Measurements from ENCODE around the gene BOK. TPM values are rescaled to one million over a fixed set of nuclear protein-coding genes. Genes with fewer than 3 reads are reported as not detected.
"Not testable (repeated sequence)": the region's sequence is repeated elsewhere in the genome, so short reads cannot be mapped to it uniquely, and the experiment has no call there.

Gene BOK
- total RNA-seq, 5 donors from 2014 or later (not counting 1 experiment from before 2014, with no cell fraction given) = 0.20 to 0.89 (median 0.35) TPM; not detected in 2

DNA sequence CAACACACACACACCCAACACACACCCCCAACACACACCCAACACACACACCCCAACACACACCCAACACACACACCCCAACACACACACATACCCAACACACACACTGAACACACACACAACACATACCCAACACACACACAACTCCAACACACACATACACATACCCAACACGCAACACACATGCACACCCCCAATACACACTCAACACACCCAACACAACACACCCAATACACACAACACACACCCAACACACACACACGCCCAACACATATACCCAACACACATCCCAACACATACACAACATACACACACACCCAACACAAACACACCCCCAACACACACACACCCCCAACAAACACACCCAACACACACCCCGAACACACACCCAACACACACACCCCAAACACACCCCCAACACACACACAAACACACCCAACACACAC lies 42.0 kb upstream of the BOK start:
- no peak for ATAC-seq (replicated peaks in 1 of 4)
- H3K27ac ChIP-seq (ENCODE audit: low read length) = no peak overlapping the region
- H3K4me3 ChIP-seq (ENCODE audit: control insufficient read depth in 1 of 2, extremely low read depth in 1 of 2, low read length in 1 of 2) = no peak overlapping the region
- Mint-ChIP-seq H3K27me3 (peaks cover 5 to 6% of the 10 kb centered on the region in 2 donors), H3K27ac (no peak overlapping the region), H3K9me3 (peaks cover 0 to 7% (median 0%) of the 10 kb centered on the region in 3 donors), H3K4me1 (peaks cover 0 to 17% (median 14%) of the 10 kb centered on the region in 3 donors), H3K4me3 (no peak overlapping the region), H3K36me3 (no peaks in the 10 kb centered on the region)
- no peaks in the 10 kb centered on the region for H3K9me3 ChIP-seq
- H3K4me1 ChIP-seq (ENCODE audit: control insufficient read depth in 1 of 2, extremely low read depth in 1 of 2, insufficient read depth in 2 of 2, low read length in 2 of 2) = peaks cover 3% of the 10 kb centered on the region in 2 experiments
- no peaks in the 10 kb centered on the region for H3K36me3 ChIP-seq (ENCODE audit: control insufficient read depth in 2 of 2, extremely low read depth in 1 of 2, insufficient read depth in 1 of 2, low read length in 1 of 2)
- CTCF ChIA-PET = interaction anchor here in 1 of 2 donors (0.8 kb wide), 1 partner anchor 58 kb away, joined by 3 read pairs; no protein-coding TSS in a partner anchor
- H3K27me3 ChIP-seq (replicated peaks in 1 of 2; ENCODE audit: control insufficient read depth in 2 of 2, extremely low read depth in 1 of 2, insufficient read depth in 2 of 2, low read length in 1 of 2) = peaks cover 0 to 19% of the 10 kb centered on the region in 2 experiments
- DNase-seq = no peak
- 96% methylated on average over 3 of the region's 3 CpGs for WGBS (ENCODE audit: insufficient coverage)
- POLR2A ChIA-PET = no interaction called here

DNA sequence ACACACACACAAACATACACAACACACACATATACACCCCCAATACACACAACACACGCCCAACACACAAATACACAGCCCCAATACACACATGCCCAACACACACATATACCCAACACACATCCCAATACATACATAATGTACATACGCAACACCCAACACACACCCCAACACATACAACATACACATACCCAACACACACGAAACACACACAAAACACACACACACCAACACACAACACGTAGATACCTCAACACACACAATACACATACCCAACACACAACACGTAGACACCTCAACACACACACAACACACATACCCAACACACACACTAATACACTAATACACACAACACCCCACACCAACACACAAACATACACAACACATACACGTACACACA lies 41.2 kb upstream of the BOK start:
- no peaks in the 10 kb centered on the region for H3K36me3 Mint-ChIP-seq
- DNase-seq (no peak), ATAC-seq (replicated peaks in 1 of 4) (no peak)
- H3K27ac Mint-ChIP-seq = no peak overlapping the region
- ChIA-PET POLR2A (no interaction called here), CTCF (no interaction called here)
- Histone ChIP-seq H3K36me3 (ENCODE audit: control insufficient read depth in 2 of 2, extremely low read depth in 1 of 2, insufficient read depth in 1 of 2, low read length in 1 of 2) (no peaks in the 10 kb centered on the region), H3K27me3 (replicated peaks in 1 of 2; ENCODE audit: control insufficient read depth in 2 of 2, extremely low read depth in 1 of 2, insufficient read depth in 2 of 2, low read length in 1 of 2) (peaks cover 0 to 22% of the 10 kb centered on the region in 2 experiments), H3K9me3 (no peaks in the 10 kb centered on the region), H3K4me1 (ENCODE audit: control insufficient read depth in 1 of 2, extremely low read depth in 1 of 2, insufficient read depth in 2 of 2, low read length in 2 of 2) (peaks cover 3% of the 10 kb centered on the region in 2 experiments), H3K27ac (ENCODE audit: low read length) (no peak overlapping the region), H3K4me3 (ENCODE audit: control insufficient read depth in 1 of 2, extremely low read depth in 1 of 2, low read length in 1 of 2) (no peak overlapping the region)
- peaks cover 5 to 6% of the 10 kb centered on the region in 2 donors for H3K27me3 Mint-ChIP-seq
- WGBS (ENCODE audit: insufficient coverage) = 87% methylated on average over 6 of the region's 6 CpGs
- no peak overlapping the region for H3K4me3 Mint-ChIP-seq
- peaks cover 0 to 17% (median 14%) of the 10 kb centered on the region in 3 donors for H3K4me1 Mint-ChIP-seq
- H3K9me3 Mint-ChIP-seq = peaks cover 0 to 7% (median 0%) of the 10 kb centered on the region in 3 donors

GRCh38 chr2:241519669-241520068 lies 38.9 kb upstream of the BOK start:
- Histone ChIP-seq H3K4me1 (ENCODE audit: control insufficient read depth in 1 of 2, extremely low read depth in 1 of 2, insufficient read depth in 2 of 2, low read length in 2 of 2) (peaks cover 3% of the 10 kb centered on the region in 2 experiments), H3K9me3 (no peaks in the 10 kb centered on the region), H3K27ac (ENCODE audit: low read length) (no peak overlapping the region), H3K36me3 (ENCODE audit: control insufficient read depth in 2 of 2, extremely low read depth in 1 of 2, insufficient read depth in 1 of 2, low read length in 1 of 2) (no peaks in the 10 kb centered on the region), H3K27me3 (replicated peaks in 1 of 2; ENCODE audit: control insufficient read depth in 2 of 2, extremely low read depth in 1 of 2, insufficient read depth in 2 of 2, low read length in 1 of 2) (peaks cover 0 to 30% of the 10 kb centered on the region in 2 experiments), H3K4me3 (ENCODE audit: control insufficient read depth in 1 of 2, extremely low read depth in 1 of 2, low read length in 1 of 2) (no peak overlapping the region)
- H3K4me3 Mint-ChIP-seq = no peak overlapping the region
- ChIA-PET CTCF (no interaction called here), POLR2A (no interaction called here)
- H3K27me3 Mint-ChIP-seq = peaks cover 5 to 9% of the 10 kb centered on the region in 2 donors
- H3K36me3 Mint-ChIP-seq = no peaks in the 10 kb centered on the region
- no peak overlapping the region for H3K27ac Mint-ChIP-seq
- no peak for ATAC-seq (replicated peaks in 1 of 4)
- 82% methylated on average over 4 of the region's 11 CpGs for WGBS (ENCODE audit: insufficient coverage)
- no peak for DNase-seq
- peaks cover 0 to 17% (median 14%) of the 10 kb centered on the region in 3 donors for H3K4me1 Mint-ChIP-seq
- peaks cover 0 to 7% (median 0%) of the 10 kb centered on the region in 3 donors for H3K9me3 Mint-ChIP-seq

- H3K27ac ChIP-seq (ENCODE audit: low read length) = no peak overlapping the region
- H3K9me3 Mint-ChIP-seq = peaks cover 1 to 18% (median 5%) of the 10 kb centered on the region in 3 donors
- H3K4me3 Mint-ChIP-seq = no peak overlapping the region
- peaks cover 0 to 30% of the 10 kb centered on the region in 2 experiments for H3K27me3 ChIP-seq (replicated peaks in 1 of 2; ENCODE audit: control insufficient read depth in 2 of 2, extremely low read depth in 1 of 2, insufficient read depth in 2 of 2, low read length in 1 of 2)
- DNase-seq = no peak
- WGBS (ENCODE audit: insufficient coverage) = no CpG with 5 or more reads among the region's 5 CpGs
- peaks cover 3% of the 10 kb centered on the region in 2 experiments for H3K4me1 ChIP-seq (ENCODE audit: control insufficient read depth in 1 of 2, extremely low read depth in 1 of 2, insufficient read depth in 2 of 2, low read length in 2 of 2)
- CTCF ChIA-PET = no interaction called here
- H3K36me3 Mint-ChIP-seq = no peaks in the 10 kb centered on the region
- H3K4me3 ChIP-seq (ENCODE audit: control insufficient read depth in 1 of 2, extremely low read depth in 1 of 2, low read length in 1 of 2) = no peak overlapping the region
- POLR2A ChIA-PET = no interaction called here
- peaks cover 5 to 9% of the 10 kb centered on the region in 2 donors for H3K27me3 Mint-ChIP-seq
- H3K36me3 ChIP-seq (ENCODE audit: control insufficient read depth in 2 of 2, extremely low read depth in 1 of 2, insufficient read depth in 1 of 2, low read length in 1 of 2) = no peaks in the 10 kb centered on the region
- H3K27ac Mint-ChIP-seq = no peak overlapping the region
- H3K9me3 ChIP-seq = no peaks in the 10 kb centered on the region
- H3K4me1 Mint-ChIP-seq = peaks cover 0 to 5% (median 0%) of the 10 kb centered on the region in 3 donors
- ATAC-seq (replicated peaks in 1 of 4) = no peak
Measured at GRCh38 chr2:241522477-241522876, 36.1 kb upstream of the BOK start.

GRCh38 chr2:241525818-241526780 lies 32.4 kb upstream of the BOK start:
- H3K4me3 ChIP-seq (ENCODE audit: control insufficient read depth in 1 of 2, extremely low read depth in 1 of 2, low read length in 1 of 2); H3K36me3 ChIP-seq (ENCODE audit: control insufficient read depth in 2 of 2, extremely low read depth in 1 of 2, insufficient read depth in 1 of 2, low read length in 1 of 2); H3K4me1 ChIP-seq (ENCODE audit: control insufficient read depth in 1 of 2, extremely low read depth in 1 of 2, insufficient read depth in 2 of 2, low read length in 2 of 2); H3K9me3 ChIP-seq; H3K4me1 Mint-ChIP-seq; H3K27ac ChIP-seq (ENCODE audit: low read length); CTCF ChIA-PET; POLR2A ChIA-PET; ATAC-seq (replicated peaks in 1 of 4); DNase-seq; H3K27ac Mint-ChIP-seq; H3K4me3 Mint-ChIP-seq; H3K27me3 Mint-ChIP-seq; H3K36me3 Mint-ChIP-seq: not testable (repeated sequence)
- peaks cover 0 to 22% of the 10 kb centered on the region in 2 experiments for H3K27me3 ChIP-seq (replicated peaks in 1 of 2; ENCODE audit: control insufficient read depth in 2 of 2, extremely low read depth in 1 of 2, insufficient read depth in 2 of 2, low read length in 1 of 2)
- WGBS (ENCODE audit: insufficient coverage) = 91% methylated on average over 18 of the region's 31 CpGs
- H3K9me3 Mint-ChIP-seq = peaks cover 0 to 18% (median 5%) of the 10 kb centered on the region in 3 donors

GRCh38 chr2:241530571-241530970 lies 28.0 kb upstream of the BOK start:
- no peaks in the 10 kb centered on the region for H3K36me3 Mint-ChIP-seq
- CTCF ChIA-PET = no interaction called here

More at GRCh38 chr2:241530571-241530970, 28.0 kb upstream of the BOK start:
- Mint-ChIP-seq H3K4me1 (no peaks in the 10 kb centered on the region), H3K27me3 (peaks cover 3 to 5% of the 10 kb centered on the region in 2 donors), H3K4me3 (no peak overlapping the region), H3K27ac (no peak overlapping the region), H3K9me3 (peaks cover 0 to 10% (median 5%) of the 10 kb centered on the region in 3 donors)
- DNase-seq (no peak), ATAC-seq (replicated peaks in 1 of 4) (no peak)
- WGBS (ENCODE audit: insufficient coverage) = 75% methylated on average over 3 of the region's 8 CpGs
- Histone ChIP-seq H3K9me3 (no peaks in the 10 kb centered on the region), H3K36me3 (ENCODE audit: control insufficient read depth in 2 of 2, extremely low read depth in 1 of 2, insufficient read depth in 1 of 2, low read length in 1 of 2) (no peaks in the 10 kb centered on the region), H3K4me1 (ENCODE audit: control insufficient read depth in 1 of 2, extremely low read depth in 1 of 2, insufficient read depth in 2 of 2, low read length in 2 of 2) (no peaks in the 10 kb centered on the region), H3K4me3 (ENCODE audit: control insufficient read depth in 1 of 2, extremely low read depth in 1 of 2, low read length in 1 of 2) (no peak overlapping the region), H3K27ac (ENCODE audit: low read length) (no peak overlapping the region), H3K27me3 (replicated peaks in 1 of 2; ENCODE audit: control insufficient read depth in 2 of 2, extremely low read depth in 1 of 2, insufficient read depth in 2 of 2, low read length in 1 of 2) (peaks cover 0 to 26% of the 10 kb centered on the region in 2 experiments)
- POLR2A ChIA-PET = no interaction called here
